GM12865 (cell line): Measurements from ENCODE around the gene DIS3L2.

Experiments
- DNase-seq: peaks from one replicate; pipeline ENCODE4 v3.0.0; 2010; ENCODE audit warnings: low read depth
- H3K4me3 ChIP-seq: 2 replicates; pipeline ENCODE4 v1.5.1; 2011; ENCODE audit warnings: mild to moderate bottlenecking, low read depth, low read length, control low read depth
- CTCF ChIP-seq: IDR thresholded peaks from 2 replicates; pipeline ENCODE4 v1.5.1; 2011; ENCODE audit warnings: low read length, control low read depth, low read depth, inconsistent platforms; ENCODE audit not compliant: insufficient read depth; ENCODE audit errors: missing control alignments

The DIS3L2 gene

DNA sequence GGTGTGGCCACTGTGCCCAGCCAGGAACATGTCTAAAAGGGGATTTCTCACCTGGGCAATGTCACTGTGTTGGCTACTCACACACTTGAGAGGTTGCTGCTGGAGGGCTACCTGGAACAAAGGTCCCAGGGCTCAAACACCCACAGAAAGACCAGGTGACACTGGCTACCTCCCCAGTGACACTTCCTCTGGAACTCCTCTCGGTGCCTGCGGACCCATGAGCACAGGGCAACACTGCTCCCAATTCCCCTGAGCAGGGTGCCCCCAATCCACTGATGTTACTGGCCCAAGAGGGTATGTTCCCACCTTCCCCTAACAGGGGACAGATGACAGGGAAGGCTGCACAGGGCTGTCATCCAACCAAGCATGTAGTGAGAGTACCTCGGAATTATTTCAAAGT is 41.1 kb upstream of the DIS3L2 start:
- DNase-seq: no peak
- no peak for TF ChIP-seq CTCF
- H3K4me3 ChIP-seq: no peak overlapping the region

GRCh38 chr2:231920795-231921194 is 40.7 kb upstream of the DIS3L2 start:
- H3K4me3 ChIP-seq: no peak overlapping the region
- DNase-seq: no peak
- TF ChIP-seq CTCF: no peak

DNA sequence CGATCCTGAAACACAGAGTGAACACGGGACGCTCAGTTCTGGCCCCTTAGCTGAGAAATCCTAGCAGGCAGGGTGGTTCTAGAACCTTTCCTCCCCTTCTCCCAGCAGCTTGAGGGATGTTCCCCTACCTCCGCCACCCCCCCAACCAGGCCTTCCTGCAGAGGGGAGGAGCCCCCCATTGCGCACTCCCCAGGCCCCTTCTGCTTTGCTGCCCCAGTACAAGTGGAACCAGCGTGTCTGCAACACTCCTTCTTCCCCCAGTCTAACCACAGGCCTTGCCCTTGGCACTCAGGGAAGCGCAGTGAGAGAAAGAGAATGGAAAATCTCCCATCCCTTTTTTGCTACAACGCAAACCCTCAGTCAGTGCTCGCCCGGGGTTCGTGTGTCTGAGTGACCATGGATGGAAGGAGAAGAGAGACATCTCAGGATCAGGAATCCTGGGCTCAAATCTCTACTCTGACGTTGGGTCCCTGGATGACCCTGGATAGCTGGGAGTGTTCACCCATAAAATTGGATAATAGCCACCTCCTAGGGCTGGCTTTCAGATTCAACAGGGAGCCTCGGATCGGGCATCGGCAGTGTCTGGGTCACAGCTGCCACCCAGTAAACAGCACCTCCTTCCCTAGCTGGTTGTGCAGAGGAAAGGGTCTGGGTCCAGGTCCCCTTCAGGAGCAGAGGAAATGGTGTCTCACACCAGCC is 39.1 kb upstream of the DIS3L2 start:
- no peak for DNase-seq
- no peak for TF ChIP-seq CTCF
- no peak overlapping the region for H3K4me3 ChIP-seq

DNA sequence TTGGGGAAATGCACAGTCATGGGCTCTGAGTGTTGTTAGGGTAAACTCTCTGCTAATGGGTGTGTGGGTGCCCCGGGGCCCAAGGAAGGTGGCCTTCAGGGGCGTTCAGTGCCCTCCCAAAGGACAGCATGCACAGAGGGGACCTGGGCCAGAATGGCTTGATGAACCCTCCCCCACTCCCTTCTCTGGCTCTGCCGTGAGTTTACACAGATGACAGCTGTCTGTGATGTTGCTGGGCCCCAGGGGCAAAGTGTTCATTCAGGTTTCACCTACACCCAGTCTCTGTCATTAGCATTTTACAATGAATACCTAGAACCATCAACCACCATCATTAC is 38.5 kb upstream of the DIS3L2 start:
- no peak for TF ChIP-seq CTCF
- H3K4me3 ChIP-seq: no peak overlapping the region
- DNase-seq: no peak

- no peak for DNase-seq
- no peak for TF ChIP-seq CTCF
- no peak overlapping the region for H3K4me3 ChIP-seq
These were observed 37.3 kb upstream of the DIS3L2 start for GRCh38 chr2:231923951-231924888.

DNA sequence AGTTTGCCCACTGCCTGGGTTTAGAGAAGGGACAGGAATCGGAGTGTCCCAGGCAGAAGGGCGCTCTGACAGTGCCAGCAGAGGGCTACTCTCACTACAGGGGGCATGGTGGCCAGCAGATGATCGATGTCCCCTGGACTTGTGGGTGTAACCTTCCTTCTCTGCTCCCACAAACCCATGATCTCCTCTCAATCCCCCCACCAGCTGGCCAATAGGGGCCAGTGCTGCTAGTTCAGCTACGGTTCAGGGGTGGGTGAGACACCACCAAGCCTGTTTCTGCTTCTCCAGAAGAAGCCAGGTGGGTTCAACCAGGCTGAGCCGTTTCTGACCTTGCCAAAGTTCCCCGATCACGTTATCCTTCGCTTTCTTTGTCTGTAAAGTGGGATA is 36.6 kb upstream of the DIS3L2 start:
- no peak for DNase-seq
- no peak for TF ChIP-seq CTCF
- no peak overlapping the region for H3K4me3 ChIP-seq
